MCF 10A (cell line): ENCODE results near the gene ARHGAP25. TPM values are rescaled to one million over a fixed set of nuclear protein-coding genes. Genes with fewer than 3 reads are reported as not detected.

Experiments used
- BruUV-seq: library from RNA; stranded (reverse); fragments of 400-500 nt; replicated peaks from 2 replicates; lab custom pipeline; 2021; lab: Mats Ljungman, UMichigan
- CTCF ChIA-PET: fragments of 300-600 bp; sonication (Branson Sonifier 250); formaldehyde crosslinking; extraction: SDS; loops from one replicate; lab custom pipeline; 2021; ENCODE audit warnings: antibody characterized with exemption, inconsistent platforms; lab: Yijun Ruan, JAX
- POLR2A ChIA-PET: fragments of 300-600, 350-650 bp; sonication (Branson Sonifier 250); formaldehyde crosslinking; extraction: SDS; loops from one replicate; lab custom pipeline; 2020; ENCODE audit warnings: antibody characterized with exemption, inconsistent platforms; lab: Yijun Ruan, JAX
- DNase-seq: peaks from one replicate; pipeline ENCODE4 v3.0.0-alpha.2; 2018; ENCODE audit not compliant: unreplicated experiment
- H3K27ac Mint-ChIP-seq: one replicate; pipeline ENCODE4 v1.8.0; 2022; ENCODE audit warnings: mild to moderate bottlenecking, low read depth, mixed read lengths; ENCODE audit not compliant: unreplicated experiment
- H3K27me3 Mint-ChIP-seq: one replicate; pipeline ENCODE4 v1.8.0; 2022; ENCODE audit warnings: mixed read lengths; ENCODE audit not compliant: insufficient read depth, unreplicated experiment
- H3K36me3 Mint-ChIP-seq: one replicate; pipeline ENCODE4 v1.8.0; 2022; ENCODE audit warnings: mild to moderate bottlenecking, moderate library complexity, mixed read lengths; ENCODE audit not compliant: insufficient read depth, unreplicated experiment
- H3K4me1 Mint-ChIP-seq: one replicate; pipeline ENCODE4 v1.8.0; 2022; ENCODE audit warnings: mixed read lengths; ENCODE audit not compliant: insufficient read depth, unreplicated experiment
- H3K4me3 Mint-ChIP-seq: one replicate; pipeline ENCODE4 v1.8.0; 2022; ENCODE audit warnings: mild to moderate bottlenecking, moderate library complexity, mixed read lengths; ENCODE audit not compliant: unreplicated experiment
- H3K9me3 Mint-ChIP-seq: one replicate; pipeline ENCODE4 v1.8.0; 2022; ENCODE audit warnings: mixed read lengths; ENCODE audit not compliant: unreplicated experiment
- intact Hi-C: fragments of 100-400 bp; cut with micrococcal nuclease; formaldehyde crosslinking; loops from 2 replicates; pipeline ENCODE4 v1.14.1; 2022
- total RNA-seq: library from RNA; stranded (reverse); gene quantifications from 2 replicates; pipeline ENCODE4 v1.2.3, GENCODE V29; 2022
- TF ChIP-seq, protein P1 (sequence below): fragments of 200-600 bp; IDR thresholded peaks from one replicate; pipeline ENCODE4 v1.8.0; 2022; ENCODE audit warnings: antibody characterized with exemption, mild to moderate bottlenecking; ENCODE audit not compliant: unreplicated experiment

The ARHGAP25 gene
- total RNA-seq, 1 experiment from 2014 or later, result 0.93 TPM

- intact Hi-C loops, result no loop called here
- CTCF ChIA-PET, result no interaction called here
- H3K4me1 Mint-ChIP-seq, result no peaks in the 10 kb centered on the region
Observed at GRCh38 chr2:68695971-68696370, 38.6 kb upstream of the ARHGAP25 start.

DNA sequence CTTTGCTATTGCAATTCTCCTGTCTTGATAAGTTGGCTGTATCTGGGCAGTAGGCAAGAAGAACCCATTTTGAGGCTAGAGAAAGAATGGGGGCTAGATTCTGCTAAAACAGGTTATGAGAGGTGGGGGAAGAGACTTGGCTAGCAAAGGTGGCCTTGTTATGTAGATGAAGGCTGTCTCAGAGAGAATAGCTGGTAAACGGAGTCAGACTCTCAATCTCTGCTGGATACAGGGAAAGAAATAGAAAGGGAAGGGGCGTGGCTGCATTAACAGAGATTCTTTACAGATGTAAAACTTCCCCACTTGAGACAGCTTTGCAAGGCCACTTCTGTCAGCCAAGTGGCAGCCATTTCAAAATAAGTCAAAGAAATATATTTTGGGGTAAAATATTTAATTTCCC is 38.1 kb upstream of the ARHGAP25 start:
- no peak overlapping the region for H3K27ac Mint-ChIP-seq
- intact Hi-C loops, result no loop called here
- no peaks in the 10 kb centered on the region for H3K36me3 Mint-ChIP-seq
- BruUV-seq, result no TSS peak
- no peaks in the 10 kb centered on the region for H3K9me3 Mint-ChIP-seq
- DNase-seq, result no peak
- ChIA-PET POLR2A (no interaction called here), CTCF (no interaction called here)
- no peaks in the 10 kb centered on the region for H3K4me1 Mint-ChIP-seq
- TF ChIP-seq, protein P1, sequence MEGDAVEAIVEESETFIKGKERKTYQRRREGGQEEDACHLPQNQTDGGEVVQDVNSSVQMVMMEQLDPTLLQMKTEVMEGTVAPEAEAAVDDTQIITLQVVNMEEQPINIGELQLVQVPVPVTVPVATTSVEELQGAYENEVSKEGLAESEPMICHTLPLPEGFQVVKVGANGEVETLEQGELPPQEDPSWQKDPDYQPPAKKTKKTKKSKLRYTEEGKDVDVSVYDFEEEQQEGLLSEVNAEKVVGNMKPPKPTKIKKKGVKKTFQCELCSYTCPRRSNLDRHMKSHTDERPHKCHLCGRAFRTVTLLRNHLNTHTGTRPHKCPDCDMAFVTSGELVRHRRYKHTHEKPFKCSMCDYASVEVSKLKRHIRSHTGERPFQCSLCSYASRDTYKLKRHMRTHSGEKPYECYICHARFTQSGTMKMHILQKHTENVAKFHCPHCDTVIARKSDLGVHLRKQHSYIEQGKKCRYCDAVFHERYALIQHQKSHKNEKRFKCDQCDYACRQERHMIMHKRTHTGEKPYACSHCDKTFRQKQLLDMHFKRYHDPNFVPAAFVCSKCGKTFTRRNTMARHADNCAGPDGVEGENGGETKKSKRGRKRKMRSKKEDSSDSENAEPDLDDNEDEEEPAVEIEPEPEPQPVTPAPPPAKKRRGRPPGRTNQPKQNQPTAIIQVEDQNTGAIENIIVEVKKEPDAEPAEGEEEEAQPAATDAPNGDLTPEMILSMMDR, result no peak
- no peaks in the 10 kb centered on the region for H3K27me3 Mint-ChIP-seq
- no peak overlapping the region for H3K4me3 Mint-ChIP-seq

More at GRCh38 chr2:68695971-68696370, 38.6 kb upstream of the ARHGAP25 start:
- Mint-ChIP-seq H3K27ac (no peak overlapping the region), H3K9me3 (no peaks in the 10 kb centered on the region), H3K36me3 (no peaks in the 10 kb centered on the region), H3K4me3 (no peak overlapping the region), H3K27me3 (no peaks in the 10 kb centered on the region)
- TF ChIP-seq, protein P1, result no peak
- BruUV-seq, result no TSS peak
- no peak for DNase-seq
- POLR2A ChIA-PET, result no interaction called here

GRCh38 chr2:68698567-68699377 is 35.8 kb upstream of the ARHGAP25 start:
- Mint-ChIP-seq H3K9me3 (no peaks in the 10 kb centered on the region), H3K36me3 (no peaks in the 10 kb centered on the region), H3K27me3 (no peaks in the 10 kb centered on the region), H3K4me3 (no peak overlapping the region), H3K4me1 (no peaks in the 10 kb centered on the region), H3K27ac (no peak overlapping the region)
- POLR2A ChIA-PET, result no interaction called here
- CTCF ChIA-PET, result interaction anchor here (1.6 kb wide), 1 partner anchor 11 kb away, joined by 5 read pairs; no protein-coding TSS in a partner anchor
- BruUV-seq, result no TSS peak
- intact Hi-C loops, result no loop called here
- TF ChIP-seq, protein P1, result no peak
- DNase-seq, result no peak

DNA sequence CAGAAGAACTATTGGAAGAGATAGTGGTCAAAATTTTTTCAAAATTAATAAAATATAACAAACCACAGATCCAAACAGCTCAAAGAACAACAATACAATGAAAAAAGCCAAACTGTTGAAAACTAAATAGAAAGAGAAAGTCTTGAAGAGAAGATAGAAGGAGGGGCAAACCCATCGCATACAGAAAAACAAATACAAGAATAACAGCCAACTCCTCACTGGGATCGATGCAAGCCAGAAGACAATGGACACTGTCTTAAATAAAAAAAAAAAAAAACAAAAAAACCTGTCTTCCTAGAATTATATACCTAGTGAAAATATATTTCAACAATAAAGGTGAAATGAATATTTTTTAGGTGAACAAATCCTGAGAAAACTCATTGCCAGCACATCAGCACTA is 34.1 kb upstream of the ARHGAP25 start:
- Mint-ChIP-seq H3K9me3 (no peaks in the 10 kb centered on the region), H3K36me3 (no peaks in the 10 kb centered on the region), H3K27ac (no peak overlapping the region), H3K4me1 (no peaks in the 10 kb centered on the region), H3K27me3 (peaks cover 5% of the 10 kb centered on the region), H3K4me3 (no peak overlapping the region)
- TF ChIP-seq, protein P1, result no peak
- DNase-seq, result no peak
- intact Hi-C loops, result no loop called here
- BruUV-seq, result no TSS peak
- POLR2A ChIA-PET, result interaction anchor here (0.6 to 0.7 kb wide), 2 partner anchors 43 to 1181 kb away, joined by 3 read pairs; no protein-coding TSS in a partner anchor
- CTCF ChIA-PET, result interaction anchor here (0.6 to 1.6 kb wide), 5 partner anchors 9 to 105 kb away, joined by 3 to 7 read pairs (median 5); no protein-coding TSS in a partner anchor
